Measurements from ENCODE around the gene KCNMB2.
"Not testable (repeated sequence)": the region's sequence is repeated elsewhere in the genome, so short reads cannot be mapped to it uniquely, and the experiment has no call there.

KCNMB2 gene

GRCh38 chr3:178512647-178513046 lies 23.6 kb upstream of the KCNMB2 start:
- H3K4me3 ChIP-seq (ENCODE audit: low read depth, low read length): no peak overlapping the region
- TF ChIP-seq CTCF (IDR thresholded peaks at IDR 0.05; ENCODE audit: borderline replicate concordance, insufficient read depth, low read depth, low read length): no peak

GRCh38 chr3:178513546-178514380 lies 22.5 kb upstream of the KCNMB2 start:
- TF ChIP-seq CTCF (IDR thresholded peaks at IDR 0.05; ENCODE audit: borderline replicate concordance, insufficient read depth, low read depth, low read length): no peak
- no peak overlapping the region for H3K4me3 ChIP-seq (ENCODE audit: low read depth, low read length)

GRCh38 chr3:178514401-178514800 lies 21.8 kb upstream of the KCNMB2 start:
- no peak overlapping the region for H3K4me3 ChIP-seq (ENCODE audit: low read depth, low read length)
- no peak for TF ChIP-seq CTCF (IDR thresholded peaks at IDR 0.05; ENCODE audit: borderline replicate concordance, insufficient read depth, low read depth, low read length)

GRCh38 chr3:178515076-178515744 lies 21.0 kb upstream of the KCNMB2 start:
- not testable (repeated sequence) for H3K4me3 ChIP-seq (ENCODE audit: low read depth, low read length)

GRCh38 chr3:178517665-178518334 lies 18.4 kb upstream of the KCNMB2 start:
- TF ChIP-seq CTCF (IDR thresholded peaks at IDR 0.05; ENCODE audit: borderline replicate concordance, insufficient read depth, low read depth, low read length): no peak
- H3K4me3 ChIP-seq (ENCODE audit: low read depth, low read length): no peak overlapping the region

- peak overlapping the region; percentile 40 for H3K4me3 ChIP-seq (ENCODE audit: low read depth, low read length)
These were observed 17.4 kb upstream of the KCNMB2 start for GRCh38 chr3:178518660-178519396.

More at GRCh38 chr3:178518660-178519396, 17.4 kb upstream of the KCNMB2 start:
- no peak for TF ChIP-seq CTCF (IDR thresholded peaks at IDR 0.05; ENCODE audit: borderline replicate concordance, insufficient read depth, low read depth, low read length)
